Suprapubic skin (tissue), 4 donors: ENCODE results near the gene MARF1.

Experiments used
- POLR2A ChIP-seq, 2 donors: fragments of 450-650 bp; IDR thresholded peaks; one replicate each; pipeline ENCODE4 v1.6.1; 2017; ENCODE audit warnings: antibody characterized with exemption in 2 of 2, mild to moderate bottlenecking in 2 of 2, moderate library complexity in 2 of 2
- POLR2AphosphoS5 ChIP-seq, 3 donors: sonication (generic); formaldehyde crosslinking; IDR thresholded peaks; one replicate each; pipeline ENCODE4 v1.6.1; 2017; ENCODE audit warnings: antibody characterized with exemption in 3 of 3
- TF ChIP-seq, protein P1 (sequence below), 2 donors: fragments of 200-600 bp in 1 of 2; fragments of 450-650 bp in 1 of 2; sonication (generic) in 1 of 2; IDR thresholded peaks; one replicate each; pipeline ENCODE4 v1.5.1; 2016 to 2019; ENCODE audit warnings: antibody characterized with exemption in 2 of 2, mild to moderate bottlenecking in 1 of 2, moderate library complexity in 1 of 2

- TF ChIP-seq, protein P1, sequence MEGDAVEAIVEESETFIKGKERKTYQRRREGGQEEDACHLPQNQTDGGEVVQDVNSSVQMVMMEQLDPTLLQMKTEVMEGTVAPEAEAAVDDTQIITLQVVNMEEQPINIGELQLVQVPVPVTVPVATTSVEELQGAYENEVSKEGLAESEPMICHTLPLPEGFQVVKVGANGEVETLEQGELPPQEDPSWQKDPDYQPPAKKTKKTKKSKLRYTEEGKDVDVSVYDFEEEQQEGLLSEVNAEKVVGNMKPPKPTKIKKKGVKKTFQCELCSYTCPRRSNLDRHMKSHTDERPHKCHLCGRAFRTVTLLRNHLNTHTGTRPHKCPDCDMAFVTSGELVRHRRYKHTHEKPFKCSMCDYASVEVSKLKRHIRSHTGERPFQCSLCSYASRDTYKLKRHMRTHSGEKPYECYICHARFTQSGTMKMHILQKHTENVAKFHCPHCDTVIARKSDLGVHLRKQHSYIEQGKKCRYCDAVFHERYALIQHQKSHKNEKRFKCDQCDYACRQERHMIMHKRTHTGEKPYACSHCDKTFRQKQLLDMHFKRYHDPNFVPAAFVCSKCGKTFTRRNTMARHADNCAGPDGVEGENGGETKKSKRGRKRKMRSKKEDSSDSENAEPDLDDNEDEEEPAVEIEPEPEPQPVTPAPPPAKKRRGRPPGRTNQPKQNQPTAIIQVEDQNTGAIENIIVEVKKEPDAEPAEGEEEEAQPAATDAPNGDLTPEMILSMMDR (IDR thresholded peaks at IDR 0.05): no peak
- TF ChIP-seq POLR2A (IDR thresholded peaks at IDR 0.05): no peak
- TF ChIP-seq POLR2AphosphoS5 (IDR thresholded peaks at IDR 0.05): no peak
Observed at GRCh38 chr16:15602285-15603044, 40.5 kb downstream of the MARF1 start.
